GM18951 (cell line): ENCODE measurements around the gene FOXN1.
A peak's percentile ranks its signal among the peaks of the same experiment; 100 is the strongest.

Experiments
- POLR2A ChIP-seq: IDR thresholded peaks from 4 replicates; pipeline ENCODE4 v1.6.1; 2011; ENCODE audit warnings: mild to moderate bottlenecking; ENCODE audit not compliant: insufficient read length, insufficient read depth; ENCODE audit errors: extremely low read depth
- in situ Hi-C: fragments of 300-500 bp; cut with MboI; formaldehyde crosslinking; loops from one replicate; pipeline ENCODE4 v1.12.0; 2022; ENCODE audit warnings: low sequenced_read_pairs, mixed read lengths, inconsistent platforms; ENCODE audit not compliant: unreplicated experiment

FOXN1 gene

GRCh38 chr17:28553000-28553505 is 46.9 kb downstream of the FOXN1 start:
- in situ Hi-C loops, result no loop called here
- no peak for TF ChIP-seq POLR2A

- in situ Hi-C loops, result no loop called here
- TF ChIP-seq POLR2A, result no peak
These were observed 48.4 kb downstream of the FOXN1 start for GRCh38 chr17:28554565-28554964.

GRCh38 chr17:28555022-28555421 is 48.9 kb downstream of the FOXN1 start:
- in situ Hi-C loops, result no loop called here

GRCh38 chr17:28563475-28563874 is 57.3 kb downstream of the FOXN1 start:
- TF ChIP-seq POLR2A, result no peak
- in situ Hi-C loops, result no loop called here

More at GRCh38 chr17:28555022-28555421, 48.9 kb downstream of the FOXN1 start:
- TF ChIP-seq POLR2A, result no peak

GRCh38 chr17:28567604-28568003 is 61.5 kb downstream of the FOXN1 start:
- no peak for TF ChIP-seq POLR2A
- in situ Hi-C loops, result no loop called here

GRCh38 chr17:28569446-28569845 is 63.3 kb downstream of the FOXN1 start:
- no peak for TF ChIP-seq POLR2A
- in situ Hi-C loops, result no loop called here

GRCh38 chr17:28570716-28571360 is 64.7 kb downstream of the FOXN1 start:
- no peak for TF ChIP-seq POLR2A
- in situ Hi-C loops, result no loop called here

- TF ChIP-seq POLR2A, result peak; percentile 90
- in situ Hi-C loops, result no loop called here
These were observed 65.4 kb downstream of the FOXN1 start, which contains the start of gene PIGS for GRCh38 chr17:28571361-28572122. Gene PIGS, minus strand, starts transcription at chr17:28571524. Its CDS starts 28 bp downstream, at chr17:28571496.

- no peak for TF ChIP-seq POLR2A
- in situ Hi-C loops, result no loop called here
These were observed 66.3 kb downstream of the FOXN1 start for GRCh38 chr17:28572259-28573039.

GRCh38 chr17:28573040-28573380 is 66.9 kb downstream of the FOXN1 start:
- no peak for TF ChIP-seq POLR2A
- in situ Hi-C loops, result no loop called here

- in situ Hi-C loops, result no loop called here
These were observed 67.4 kb downstream of the FOXN1 start for GRCh38 chr17:28573521-28573920.

GRCh38 chr17:28573966-28574480 is 67.9 kb downstream of the FOXN1 start:
- in situ Hi-C loops, result no loop called here
- no peak for TF ChIP-seq POLR2A

More at GRCh38 chr17:28573521-28573920, 67.4 kb downstream of the FOXN1 start:
- no peak for TF ChIP-seq POLR2A

GRCh38 chr17:28574526-28574925 is 68.4 kb downstream of the FOXN1 start:
- in situ Hi-C loops, result no loop called here
- no peak for TF ChIP-seq POLR2A
